Keratinocyte (primary cell): ENCODE results near the gene SERP2. TPM values are rescaled to one million over a fixed set of nuclear protein-coding genes. Genes with fewer than 3 reads are reported as not detected.

Experiments used
- DNase-seq: peaks from one replicate; pipeline ENCODE4 v3.0.0-alpha.2; 2011; ENCODE audit warnings: low read depth, missing footprints, low spot score
- FAIRE-seq: peaks from 2 replicates; lab custom pipeline; 2011; peaks lifted over from hg19 to GRCh38; lab: Jason Lieb, UNC
- H2AFZ ChIP-seq: 2 replicates; pipeline ENCODE4 v1.6.0; 2012; ENCODE audit warnings: low read length, control low read depth, inconsistent platforms; ENCODE audit not compliant: control insufficient read depth
- H3K27ac ChIP-seq: 2 replicates; pipeline ENCODE4 v1.5.1; 2011; ENCODE audit warnings: low read length; ENCODE audit not compliant: control insufficient read depth, insufficient read depth
- H3K27me3 ChIP-seq: 3 replicates; pipeline ENCODE4 v1.6.0; 2011; ENCODE audit warnings: low read length; ENCODE audit not compliant: control insufficient read depth, insufficient read depth; ENCODE audit errors: extremely low read depth
- H3K36me3 ChIP-seq, 2 experiments: 2 replicates in 1 of 2; 3 replicates in 1 of 2; pipeline ENCODE4 v1.5.1; 2011; ENCODE audit warnings: low read length in 2 of 2, mild to moderate bottlenecking in 1 of 2; ENCODE audit not compliant: control insufficient read depth in 2 of 2, insufficient read depth in 2 of 2; ENCODE audit errors: extremely low read depth in 1 of 2
- H3K4me1 ChIP-seq: 3 replicates; pipeline ENCODE4 v1.5.1; 2011; ENCODE audit warnings: low read length; ENCODE audit not compliant: control insufficient read depth, insufficient read depth; ENCODE audit errors: extremely low read depth
- H3K4me2 ChIP-seq: 3 replicates; pipeline ENCODE4 v1.6.0; 2011; ENCODE audit warnings: low read depth, low read length; ENCODE audit not compliant: control insufficient read depth, insufficient read depth; ENCODE audit errors: extremely low read depth
- H3K4me3 ChIP-seq, 3 experiments: fragments of 200-600 bp in 1 of 3; sonication (generic) in 1 of 3; 2 replicates in 2 of 3; 3 replicates in 1 of 3; pipeline ENCODE4 v1.5.1; 2011 to 2016; ENCODE audit warnings: low read length in 3 of 3, mild to moderate bottlenecking in 3 of 3, control low read depth in 2 of 3, inconsistent platforms in 1 of 3, low read depth in 1 of 3, mixed read lengths in 1 of 3, mixed run types in 1 of 3, moderate library complexity in 1 of 3; ENCODE audit not compliant: control insufficient read depth in 2 of 3, insufficient read depth in 2 of 3; ENCODE audit errors: extremely low read depth in 1 of 3
- H3K79me2 ChIP-seq: 2 replicates; pipeline ENCODE4 v1.6.0; 2012; ENCODE audit warnings: low read length; ENCODE audit not compliant: control insufficient read depth, insufficient read depth
- H3K9ac ChIP-seq: 3 replicates; pipeline ENCODE4 v1.6.0; 2011; ENCODE audit warnings: low read length; ENCODE audit not compliant: control insufficient read depth, insufficient read depth; ENCODE audit errors: extremely low read depth
- H3K9me1 ChIP-seq: 3 replicates; pipeline ENCODE4 v1.6.0; 2011; ENCODE audit warnings: low read length; ENCODE audit not compliant: control insufficient read depth, insufficient read depth; ENCODE audit errors: extremely low read depth
- H3K9me3 ChIP-seq: 2 replicates; pipeline ENCODE4 v1.5.1; 2012; ENCODE audit warnings: low read depth, low read length; ENCODE audit not compliant: control insufficient read depth
- H4K20me1 ChIP-seq: 3 replicates; pipeline ENCODE4 v1.6.0; 2011; ENCODE audit warnings: low read length; ENCODE audit not compliant: control insufficient read depth, insufficient read depth; ENCODE audit errors: extremely low read depth
- CTCF ChIP-seq, 3 experiments: IDR thresholded peaks in 1 of 3; conservative IDR thresholded peaks in 1 of 3; optimal IDR thresholded peaks in 1 of 3; 2 replicates in 2 of 3; 3 replicates in 1 of 3; pipeline versions ENCODE3 to v1.5.1; 2011; ENCODE audit warnings: low read length in 3 of 3, mild to moderate bottlenecking in 3 of 3, moderate library complexity in 2 of 3, control low read depth in 1 of 3, inconsistent platforms in 1 of 3; ENCODE audit not compliant: insufficient read depth in 2 of 3; ENCODE audit errors: extremely low read depth in 1 of 3
- EZH2 ChIP-seq: IDR thresholded peaks from one replicate; pipeline ENCODE4 v1.6.1; 2012; ENCODE audit warnings: inconsistent platforms, mild to moderate bottlenecking, low read length, moderate library complexity
- dilution Hi-C: fragments of 300-500 bp; cut with MboI; formaldehyde crosslinking; loops from one replicate; pipeline ENCODE4 v1.7.0; 2020; ENCODE audit warnings: low sequenced_read_pairs; ENCODE audit not compliant: extremely low pct_ligation_motif_present
- polyA plus RNA-seq, 5 experiments: library from polyadenylated mRNA; depleted of rRNA in 3 of 5; stranded (reverse) in 3 of 5; stranded (forward) in 1 of 5; unstranded in 1 of 5; fragments of >200 nt; gene quantifications; 1 replicate in 1 of 5; 2 replicates in 3 of 5; 3 replicates in 1 of 5; pipeline versions ENCODE4 v1.2.1 to v1.2.3, GENCODE V29; 2011 to 2012; ENCODE audit warnings: missing spikeins in 2 of 5, low read depth in 1 of 5, low replicate concordance in 1 of 5

SERP2 gene
- polyA plus RNA-seq, 1 donor (not counting 4 experiments of a cell fraction or from before 2014, with no cell fraction given), result 0.45 TPM

GRCh38 chr13:44435919-44436510, 62.4 kb downstream of the SERP2 start:
- peak overlapping the region; percentile 97 for H3K9ac ChIP-seq
- H3K4me2 ChIP-seq, result peak overlapping the region; percentile 63
- H3K27me3 ChIP-seq, result no peaks in the 10 kb centered on the region
- peak; percentile 58 for FAIRE-seq
- peaks cover 22% of the 10 kb centered on the region for H3K79me2 ChIP-seq
- dilution Hi-C loops, result loop anchor here (25.0 kb wide), 1 partner anchor 399 kb away; no protein-coding TSS in a partner anchor
- peak overlapping the region; percentile 76 to 90 (median 80) for H3K4me3 ChIP-seq
- no peaks in the 10 kb centered on the region for H3K9me1 ChIP-seq
- H2AFZ ChIP-seq, result no peak overlapping the region
- peaks cover 2% of the 10 kb centered on the region for H4K20me1 ChIP-seq
- TF ChIP-seq CTCF (optimal IDR thresholded peaks at IDR 0.05 in 1 of 3, IDR thresholded peaks at IDR 0.05 in 1 of 3, conservative IDR thresholded peaks at IDR 0.05 in 1 of 3; ENCODE audit: extremely low read depth in 1 of 3, insufficient read depth in 2 of 3, low read length in 3 of 3), result no peak
- no peak for TF ChIP-seq EZH2
- peaks cover 14% of the 10 kb centered on the region for H3K4me1 ChIP-seq
- peak overlapping the region; percentile 95 for H3K27ac ChIP-seq
- peaks cover 7 to 21% of the 10 kb centered on the region in 2 experiments for H3K36me3 ChIP-seq
- H3K9me3 ChIP-seq, result no peaks in the 10 kb centered on the region
- DNase-seq, result no peak

GRCh38 chr13:44436589-44437337, 63.1 kb downstream of the SERP2 start:
- Histone ChIP-seq H3K4me3 (peak overlapping the region; percentile 76 to 90 (median 80)), H3K4me1 (peaks cover 14% of the 10 kb centered on the region), H3K27ac (peak overlapping the region; percentile 95), H3K9ac (peak overlapping the region; percentile 97), H3K36me3 (peaks cover 7 to 21% of the 10 kb centered on the region in 2 experiments), H3K9me1 (no peaks in the 10 kb centered on the region), H3K79me2 (peaks cover 22% of the 10 kb centered on the region), H3K4me2 (peak overlapping the region; percentile 76), H3K9me3 (no peaks in the 10 kb centered on the region), H3K27me3 (no peaks in the 10 kb centered on the region), H4K20me1 (peaks cover 2% of the 10 kb centered on the region), H2AFZ (no peak overlapping the region)
- peak; percentile 70 for FAIRE-seq
- peak; percentile 60 for DNase-seq
- dilution Hi-C loops, result loop anchor here (25.0 kb wide), 1 partner anchor 399 kb away; no protein-coding TSS in a partner anchor
- no peak for TF ChIP-seq EZH2
- TF ChIP-seq CTCF (optimal IDR thresholded peaks at IDR 0.05 in 1 of 3, IDR thresholded peaks at IDR 0.05 in 1 of 3, conservative IDR thresholded peaks at IDR 0.05 in 1 of 3; ENCODE audit: extremely low read depth in 1 of 3, insufficient read depth in 2 of 3, low read length in 3 of 3), result no peak
